NB4 (cell line): ENCODE data around the gene PPP4R2.

ENCODE experiments used
- MYC ChIP-seq: IDR thresholded peaks from 2 replicates; pipeline ENCODE4 v1.6.1; 2011; ENCODE audit warnings: low read depth, low read length
- POLR2A ChIP-seq: IDR thresholded peaks from 2 replicates; pipeline ENCODE4 v1.6.1; 2011; ENCODE audit warnings: mild to moderate bottlenecking; ENCODE audit not compliant: insufficient read length; ENCODE audit errors: extremely low read depth
- TF ChIP-seq, protein P1 (sequence below): IDR thresholded peaks from one replicate; pipeline ENCODE4 v1.5.1; 2012; ENCODE audit warnings: low read depth, low read length

GRCh38 chr3:73046195-73046594, 49.6 kb downstream of the PPP4R2 start:
- TF ChIP-seq, protein P1, sequence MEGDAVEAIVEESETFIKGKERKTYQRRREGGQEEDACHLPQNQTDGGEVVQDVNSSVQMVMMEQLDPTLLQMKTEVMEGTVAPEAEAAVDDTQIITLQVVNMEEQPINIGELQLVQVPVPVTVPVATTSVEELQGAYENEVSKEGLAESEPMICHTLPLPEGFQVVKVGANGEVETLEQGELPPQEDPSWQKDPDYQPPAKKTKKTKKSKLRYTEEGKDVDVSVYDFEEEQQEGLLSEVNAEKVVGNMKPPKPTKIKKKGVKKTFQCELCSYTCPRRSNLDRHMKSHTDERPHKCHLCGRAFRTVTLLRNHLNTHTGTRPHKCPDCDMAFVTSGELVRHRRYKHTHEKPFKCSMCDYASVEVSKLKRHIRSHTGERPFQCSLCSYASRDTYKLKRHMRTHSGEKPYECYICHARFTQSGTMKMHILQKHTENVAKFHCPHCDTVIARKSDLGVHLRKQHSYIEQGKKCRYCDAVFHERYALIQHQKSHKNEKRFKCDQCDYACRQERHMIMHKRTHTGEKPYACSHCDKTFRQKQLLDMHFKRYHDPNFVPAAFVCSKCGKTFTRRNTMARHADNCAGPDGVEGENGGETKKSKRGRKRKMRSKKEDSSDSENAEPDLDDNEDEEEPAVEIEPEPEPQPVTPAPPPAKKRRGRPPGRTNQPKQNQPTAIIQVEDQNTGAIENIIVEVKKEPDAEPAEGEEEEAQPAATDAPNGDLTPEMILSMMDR, result no peak
- TF ChIP-seq POLR2A (no peak), MYC (no peak)
